H1 (cell line): ENCODE results near the gene HYLS1. TPM values are rescaled to one million over a fixed set of nuclear protein-coding genes. Genes with fewer than 3 reads are reported as not detected.

Experiments used
- CEBPB ChIP-seq: IDR thresholded peaks from 2 replicates; pipeline ENCODE4 v1.6.1; 2012; ENCODE audit warnings: low read depth, low read length
- GTF2F1 ChIP-seq: IDR thresholded peaks from 2 replicates; pipeline ENCODE4 v1.6.1; 2012; ENCODE audit warnings: low read depth, low read length, improper control_type of control experiment, borderline replicate concordance
- JUN ChIP-seq: IDR thresholded peaks from 2 replicates; pipeline ENCODE4 v1.6.1; 2011; ENCODE audit warnings: low read depth, mild to moderate bottlenecking, improper control_type of control experiment, low read length
- KDM1A ChIP-seq: fragments of 200-600, 300-600 bp; sonication (generic); IDR thresholded peaks from 2 replicates; pipeline ENCODE4 v1.7.1; 2016; ENCODE audit warnings: mild to moderate bottlenecking, low read length, borderline replicate concordance
- KDM5A ChIP-seq: fragments of 200-600 bp; IDR thresholded peaks from 2 replicates; pipeline ENCODE4 v1.7.1; 2012; ENCODE audit warnings: mild to moderate bottlenecking, low read length, inconsistent platforms, mixed read lengths
- POLR2AphosphoS5 ChIP-seq: IDR thresholded peaks from 2 replicates; pipeline ENCODE4 v1.6.1; 2011; ENCODE audit warnings: low read depth, low read length
- SAP30 ChIP-seq: fragments of 300-600 bp; sonication (generic); IDR thresholded peaks from 2 replicates; pipeline ENCODE4 v1.7.1; 2012; ENCODE audit warnings: low read length, moderate library complexity, mild to moderate bottlenecking, inconsistent platforms; ENCODE audit not compliant: insufficient read depth, insufficient replicate concordance
- SIX5 ChIP-seq: IDR thresholded peaks from 2 replicates; pipeline ENCODE4 v1.6.1; 2011; ENCODE audit warnings: mild to moderate bottlenecking, low read depth, low read length
- polyA plus RNA-seq, 7 experiments: library from polyadenylated mRNA; depleted of rRNA in 3 of 7; stranded (reverse) in 5 of 7; unstranded in 2 of 7; fragments of >200 nt in 5 of 7; fragments of 200-250 nt in 2 of 7; gene quantifications; 1 replicate in 5 of 7; 2 replicates in 1 of 7; 4 replicates in 1 of 7; pipeline versions ENCODE4 v1.2.1 to v1.2.3, GENCODE V29; 2011 to 2013; ENCODE audit warnings: missing spikeins in 2 of 7, mixed read lengths in 2 of 7
- total RNA-seq: library from RNA; stranded (reverse); fragmentation: NEBNext Ultra II Directional; extraction: Animal tissue kit (Norgen Biotek cat#: 25700); gene quantifications from 2 replicates; pipeline ENCODE4 v1.2.1, GENCODE V29; 2021
- TF ChIP-seq, protein P1 (sequence below): IDR thresholded peaks from 2 replicates; pipeline ENCODE4 v1.6.1; 2012; ENCODE audit warnings: inconsistent platforms
- TF ChIP-seq, protein P2 (sequence below): fragments of 300-600 bp; sonication (generic); IDR thresholded peaks from 2 replicates; pipeline ENCODE4 v1.7.1; 2012; ENCODE audit warnings: low read length, moderate library complexity, mild to moderate bottlenecking, inconsistent platforms; ENCODE audit not compliant: insufficient replicate concordance
- TF ChIP-seq, protein P3 (sequence below): IDR thresholded peaks from 2 replicates; pipeline ENCODE4 v1.6.1; 2011; ENCODE audit warnings: low read depth, mild to moderate bottlenecking, low read length; ENCODE audit not compliant: insufficient read depth

Gene HYLS1
- total and polyA plus RNA-seq, 2 of the 8 experiments (the other 6 are each of a cell fraction or from before 2014, with no cell fraction given), result 5.1 to 11.6 TPM

DNA sequence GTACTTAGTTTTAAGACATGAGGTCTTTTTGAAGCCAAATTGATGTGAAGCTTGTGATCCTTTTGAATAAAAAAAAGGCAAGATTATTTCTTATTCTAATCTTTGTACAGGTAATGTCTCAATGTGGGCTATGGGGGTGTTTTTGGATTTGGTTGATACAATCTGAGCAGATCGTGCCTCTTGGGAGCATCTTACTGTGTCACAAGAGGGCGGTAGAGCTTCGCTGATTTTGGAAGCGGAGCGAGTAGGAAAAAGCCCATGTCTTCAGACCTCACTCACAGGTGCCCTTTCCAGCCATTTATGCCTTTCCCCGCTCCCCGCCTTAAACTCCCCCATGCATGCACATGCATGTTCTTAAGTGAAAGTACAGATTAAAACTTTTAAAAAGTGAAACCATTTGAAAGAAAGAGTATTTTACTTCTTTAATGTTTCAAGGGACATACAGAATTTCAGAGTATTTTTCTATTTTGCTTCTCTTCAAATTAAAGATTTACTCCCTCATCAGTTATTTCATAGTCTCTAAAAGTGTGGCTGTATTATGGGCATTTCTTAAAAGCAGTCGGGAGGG lies 35.6 kb downstream of the HYLS1 start (continued):
- TF ChIP-seq JUN (no peak), SAP30 (no peak), CEBPB (no peak), SIX5 (no peak), GTF2F1 (no peak), POLR2AphosphoS5 (no peak), KDM1A (no peak), KDM5A (no peak)
- TF ChIP-seq, protein P1, sequence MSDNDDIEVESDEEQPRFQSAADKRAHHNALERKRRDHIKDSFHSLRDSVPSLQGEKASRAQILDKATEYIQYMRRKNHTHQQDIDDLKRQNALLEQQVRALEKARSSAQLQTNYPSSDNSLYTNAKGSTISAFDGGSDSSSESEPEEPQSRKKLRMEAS, result no peak
- TF ChIP-seq, protein P2, sequence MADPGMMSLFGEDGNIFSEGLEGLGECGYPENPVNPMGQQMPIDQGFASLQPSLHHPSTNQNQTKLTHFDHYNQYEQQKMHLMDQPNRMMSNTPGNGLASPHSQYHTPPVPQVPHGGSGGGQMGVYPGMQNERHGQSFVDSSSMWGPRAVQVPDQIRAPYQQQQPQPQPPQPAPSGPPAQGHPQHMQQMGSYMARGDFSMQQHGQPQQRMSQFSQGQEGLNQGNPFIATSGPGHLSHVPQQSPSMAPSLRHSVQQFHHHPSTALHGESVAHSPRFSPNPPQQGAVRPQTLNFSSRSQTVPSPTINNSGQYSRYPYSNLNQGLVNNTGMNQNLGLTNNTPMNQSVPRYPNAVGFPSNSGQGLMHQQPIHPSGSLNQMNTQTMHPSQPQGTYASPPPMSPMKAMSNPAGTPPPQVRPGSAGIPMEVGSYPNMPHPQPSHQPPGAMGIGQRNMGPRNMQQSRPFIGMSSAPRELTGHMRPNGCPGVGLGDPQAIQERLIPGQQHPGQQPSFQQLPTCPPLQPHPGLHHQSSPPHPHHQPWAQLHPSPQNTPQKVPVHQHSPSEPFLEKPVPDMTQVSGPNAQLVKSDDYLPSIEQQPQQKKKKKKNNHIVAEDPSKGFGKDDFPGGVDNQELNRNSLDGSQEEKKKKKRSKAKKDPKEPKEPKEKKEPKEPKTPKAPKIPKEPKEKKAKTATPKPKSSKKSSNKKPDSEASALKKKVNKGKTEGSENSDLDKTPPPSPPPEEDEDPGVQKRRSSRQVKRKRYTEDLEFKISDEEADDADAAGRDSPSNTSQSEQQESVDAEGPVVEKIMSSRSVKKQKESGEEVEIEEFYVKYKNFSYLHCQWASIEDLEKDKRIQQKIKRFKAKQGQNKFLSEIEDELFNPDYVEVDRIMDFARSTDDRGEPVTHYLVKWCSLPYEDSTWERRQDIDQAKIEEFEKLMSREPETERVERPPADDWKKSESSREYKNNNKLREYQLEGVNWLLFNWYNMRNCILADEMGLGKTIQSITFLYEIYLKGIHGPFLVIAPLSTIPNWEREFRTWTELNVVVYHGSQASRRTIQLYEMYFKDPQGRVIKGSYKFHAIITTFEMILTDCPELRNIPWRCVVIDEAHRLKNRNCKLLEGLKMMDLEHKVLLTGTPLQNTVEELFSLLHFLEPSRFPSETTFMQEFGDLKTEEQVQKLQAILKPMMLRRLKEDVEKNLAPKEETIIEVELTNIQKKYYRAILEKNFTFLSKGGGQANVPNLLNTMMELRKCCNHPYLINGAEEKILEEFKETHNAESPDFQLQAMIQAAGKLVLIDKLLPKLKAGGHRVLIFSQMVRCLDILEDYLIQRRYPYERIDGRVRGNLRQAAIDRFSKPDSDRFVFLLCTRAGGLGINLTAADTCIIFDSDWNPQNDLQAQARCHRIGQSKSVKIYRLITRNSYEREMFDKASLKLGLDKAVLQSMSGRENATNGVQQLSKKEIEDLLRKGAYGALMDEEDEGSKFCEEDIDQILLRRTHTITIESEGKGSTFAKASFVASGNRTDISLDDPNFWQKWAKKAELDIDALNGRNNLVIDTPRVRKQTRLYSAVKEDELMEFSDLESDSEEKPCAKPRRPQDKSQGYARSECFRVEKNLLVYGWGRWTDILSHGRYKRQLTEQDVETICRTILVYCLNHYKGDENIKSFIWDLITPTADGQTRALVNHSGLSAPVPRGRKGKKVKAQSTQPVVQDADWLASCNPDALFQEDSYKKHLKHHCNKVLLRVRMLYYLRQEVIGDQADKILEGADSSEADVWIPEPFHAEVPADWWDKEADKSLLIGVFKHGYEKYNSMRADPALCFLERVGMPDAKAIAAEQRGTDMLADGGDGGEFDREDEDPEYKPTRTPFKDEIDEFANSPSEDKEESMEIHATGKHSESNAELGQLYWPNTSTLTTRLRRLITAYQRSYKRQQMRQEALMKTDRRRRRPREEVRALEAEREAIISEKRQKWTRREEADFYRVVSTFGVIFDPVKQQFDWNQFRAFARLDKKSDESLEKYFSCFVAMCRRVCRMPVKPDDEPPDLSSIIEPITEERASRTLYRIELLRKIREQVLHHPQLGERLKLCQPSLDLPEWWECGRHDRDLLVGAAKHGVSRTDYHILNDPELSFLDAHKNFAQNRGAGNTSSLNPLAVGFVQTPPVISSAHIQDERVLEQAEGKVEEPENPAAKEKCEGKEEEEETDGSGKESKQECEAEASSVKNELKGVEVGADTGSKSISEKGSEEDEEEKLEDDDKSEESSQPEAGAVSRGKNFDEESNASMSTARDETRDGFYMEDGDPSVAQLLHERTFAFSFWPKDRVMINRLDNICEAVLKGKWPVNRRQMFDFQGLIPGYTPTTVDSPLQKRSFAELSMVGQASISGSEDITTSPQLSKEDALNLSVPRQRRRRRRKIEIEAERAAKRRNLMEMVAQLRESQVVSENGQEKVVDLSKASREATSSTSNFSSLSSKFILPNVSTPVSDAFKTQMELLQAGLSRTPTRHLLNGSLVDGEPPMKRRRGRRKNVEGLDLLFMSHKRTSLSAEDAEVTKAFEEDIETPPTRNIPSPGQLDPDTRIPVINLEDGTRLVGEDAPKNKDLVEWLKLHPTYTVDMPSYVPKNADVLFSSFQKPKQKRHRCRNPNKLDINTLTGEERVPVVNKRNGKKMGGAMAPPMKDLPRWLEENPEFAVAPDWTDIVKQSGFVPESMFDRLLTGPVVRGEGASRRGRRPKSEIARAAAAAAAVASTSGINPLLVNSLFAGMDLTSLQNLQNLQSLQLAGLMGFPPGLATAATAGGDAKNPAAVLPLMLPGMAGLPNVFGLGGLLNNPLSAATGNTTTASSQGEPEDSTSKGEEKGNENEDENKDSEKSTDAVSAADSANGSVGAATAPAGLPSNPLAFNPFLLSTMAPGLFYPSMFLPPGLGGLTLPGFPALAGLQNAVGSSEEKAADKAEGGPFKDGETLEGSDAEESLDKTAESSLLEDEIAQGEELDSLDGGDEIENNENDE, result no peak
- TF ChIP-seq, protein P3, sequence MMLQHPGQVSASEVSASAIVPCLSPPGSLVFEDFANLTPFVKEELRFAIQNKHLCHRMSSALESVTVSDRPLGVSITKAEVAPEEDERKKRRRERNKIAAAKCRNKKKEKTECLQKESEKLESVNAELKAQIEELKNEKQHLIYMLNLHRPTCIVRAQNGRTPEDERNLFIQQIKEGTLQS, result no peak
